Heart right ventricle (tissue), 16 donors: ENCODE measurements around the gene BPIFB4. TPM values are rescaled to one million over a fixed set of nuclear protein-coding genes. Genes with fewer than 3 reads are reported as not detected.

Source experiments
- ATAC-seq, 8 donors: fragments of 200-7000 bp; cut with Tn5 transposase; one replicate each; pipeline ENCODE4 v1.9.1; 2020; ENCODE audit warnings: mild to moderate bottlenecking in 8 of 8, moderate library complexity in 8 of 8, moderate number of reproducible peaks in 1 of 8
- DNase-seq, 2 donors: peaks; one replicate each; pipeline ENCODE4 v3.0.0-alpha.2; 2020
- H3K27ac ChIP-seq, 10 donors: fragments of 200-600 bp; sonication (generic) in 2 of 10; one replicate each; pipeline versions ENCODE4 v1.5.0 to v1.8.0; 2020 to 2022; ENCODE audit warnings: mild to moderate bottlenecking in 3 of 10
- H3K27me3 ChIP-seq, 7 donors: fragments of 200-600 bp; one replicate each; pipeline ENCODE4 v1.8.0; 2021 to 2022; ENCODE audit warnings: mild to moderate bottlenecking in 2 of 7
- H3K36me3 ChIP-seq, 9 donors: fragments of 200-600 bp; sonication (generic) in 1 of 9; one replicate each; pipeline versions ENCODE4 v1.5.0 to v1.8.0; 2020 to 2022; ENCODE audit warnings: mild to moderate bottlenecking in 2 of 9
- H3K4me1 ChIP-seq, 9 donors: fragments of 200-600 bp; sonication (generic) in 1 of 9; one replicate each; pipeline versions ENCODE4 v1.5.0 to v1.8.0; 2020 to 2022; ENCODE audit warnings: mild to moderate bottlenecking in 4 of 9
- H3K4me3 ChIP-seq, 10 donors: fragments of 200-600 bp; sonication (generic) in 2 of 10; one replicate each; pipeline versions ENCODE4 v1.5.0 to v1.8.0; 2020 to 2022; ENCODE audit warnings: mild to moderate bottlenecking in 7 of 10, moderate library complexity in 2 of 10
- H3K9me3 ChIP-seq, 11 donors: fragments of 200-600 bp in 10 of 11; sonication (generic) in 2 of 11; one replicate each; pipeline versions ENCODE4 v1.5.0 to v1.8.0; 2013 to 2022; ENCODE audit warnings: mild to moderate bottlenecking in 2 of 11, control low read depth in 1 of 11, moderate library complexity in 1 of 11
- CTCF ChIP-seq, 9 donors: fragments of 200-600 bp; sonication (generic) in 2 of 9; IDR thresholded peaks; one replicate each; pipeline versions ENCODE4 v1.5.0 to v1.8.0; 2021 to 2022; ENCODE audit warnings: antibody characterized with exemption in 9 of 9, mild to moderate bottlenecking in 5 of 9, moderate library complexity in 1 of 9
- WGBS, 2 donors: extraction: QIAGEN DNeasy Blood & Tissue Kit; methylation state at CpG; one replicate each; pipeline ENCODE4 v1.1.7; 2013; ENCODE audit warnings: inconsistent platforms in 1 of 2; 5-methylcytosine and 5-hydroxymethylcytosine counted together
- intact Hi-C, 10 donors: fragments of 100-400 bp; cut with DNase I; formaldehyde crosslinking; loops; one replicate each; pipeline versions ENCODE4 v1.11.1 to v1.14.2; 2022
- polyA plus RNA-seq, 2 donors: library from polyadenylated mRNA; stranded (reverse); fragments of 200-250 nt; gene quantifications; one replicate each; pipeline ENCODE4 v1.2.3, GENCODE V29; 2013
- total RNA-seq, 10 donors: library from RNA; stranded (reverse); fragmentation: NEBNext Ultra II Directional in 3 of 10; extraction: Animal tissue kit (Norgen Biotek cat#: 25700) in 3 of 10; gene quantifications; one replicate each; pipeline versions ENCODE4 v1.2.1 to v1.2.4, GENCODE V29; 2021 to 2023
- donor health status: Arrhythmogenic right ventricular cardiomyopathy.
- donor health status: ischemic (EF 13 %, LVEDD 7.1; RV severe dilation, severe dysfunction).
- donor health status: healthy with polysubstance abuse.
- donor health status: DM: no; HTN: yes; CAD: no.
- donor health status: DM: no; HTN: no; CAD: no.
- donor health status: ischemic (EF 25% LVEDD 6.9; RV normal size, moderate dysfunction).
- donor health status: ischemic (EF 25% LVEDD 5.7; RV mildly dilated, moderate dysfunction).
- donor health status: healthy.
- donor health status: DM: yes; HTN: yes; CAD: no.
- donor health status: Ischemic cardiomyopathy.
- donor health status: ischemic (EF 35%, LVEDD 5.7; RV mildly dilated, moderate dysfunction).
- donor health status: nonischemic (EF 11% LVEDD 7.7; RV severe dilation, severe dysfunction).
- donor health status: DM: yes; HTN: yes; CAD: no.
- donor health status: PGD.
- donor health status: ischemic (EF 29% LVEDD 5.4; RV normal size, mild dysfunction).
- donor health status: nonischemic (EF 23%, LVEDD 6.1; RV moderate dilation, normal function).

The BPIFB4 gene
- total and polyA plus RNA-seq, 12 donors: not detected

- TF ChIP-seq CTCF (IDR thresholded peaks at IDR 0.05): no peak
- Histone ChIP-seq H3K36me3 (no peaks in the 10 kb centered on the region), H3K27me3 (peaks cover 0 to 9% (median 0%) of the 10 kb centered on the region in 7 donors), H3K4me1 (no peaks in the 10 kb centered on the region), H3K27ac (no peak overlapping the region), H3K9me3 (no peaks in the 10 kb centered on the region), H3K4me3 (no peak overlapping the region)
- intact Hi-C loops: no loop called here
- no peak for DNase-seq
- ATAC-seq: no peak
- 60 to 69% methylated on average over 5 of the region's 5 CpGs for WGBS, 2 donors
Measured at GRCh38 chr20:33037456-33037855, 42.0 kb upstream of the BPIFB4 start.

DNA sequence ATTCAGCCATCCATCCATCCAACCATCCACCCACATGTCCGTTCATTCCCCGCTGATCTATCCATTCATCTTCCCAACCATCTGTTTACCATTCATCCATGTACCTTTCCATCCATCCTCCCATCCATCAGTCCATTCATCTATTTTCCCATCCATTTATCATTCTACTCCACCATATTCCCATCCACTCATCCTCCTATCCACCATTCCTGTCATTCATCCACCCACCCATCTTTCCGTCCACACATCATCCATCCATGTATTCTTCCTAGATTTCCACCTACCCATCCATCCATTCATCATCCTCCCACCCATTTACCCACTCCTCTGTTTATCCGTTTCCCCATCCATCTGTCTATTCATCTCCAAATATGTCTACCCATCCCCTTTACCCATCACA, 41.2 kb upstream of the BPIFB4 start:
- intact Hi-C loops: no loop called here
- H3K4me3 ChIP-seq: no peak overlapping the region
- no peaks in the 10 kb centered on the region for H3K9me3 ChIP-seq
- DNase-seq (no peak), ATAC-seq (no peak)
- WGBS, 2 donors: 92 to 93% methylated on average over 4 of the region's 4 CpGs
- H3K4me1 ChIP-seq: no peaks in the 10 kb centered on the region
- H3K27ac ChIP-seq: no peak overlapping the region
- H3K27me3 ChIP-seq: peaks cover 0 to 9% (median 0%) of the 10 kb centered on the region in 7 donors
- no peak for TF ChIP-seq CTCF (IDR thresholded peaks at IDR 0.05)
- H3K36me3 ChIP-seq: no peaks in the 10 kb centered on the region

DNA sequence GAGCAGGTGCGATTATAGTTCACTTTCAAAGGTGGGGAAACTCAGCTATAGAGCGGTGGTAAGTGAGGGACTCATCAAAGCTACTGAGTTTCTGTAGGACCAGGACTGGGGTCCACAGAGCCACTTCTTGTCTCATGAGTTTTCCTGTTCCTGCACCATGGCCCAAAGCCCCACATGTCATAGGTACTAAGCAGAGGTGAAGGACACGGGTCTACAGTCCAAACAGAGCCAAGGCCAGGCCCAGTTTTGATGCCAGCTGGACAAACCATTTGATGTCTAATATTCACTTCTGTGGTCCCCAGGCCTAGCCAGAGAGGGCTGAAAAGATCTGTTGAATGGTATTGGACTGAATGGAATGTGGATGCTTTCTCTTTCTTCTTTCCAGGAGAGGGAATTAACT, 37.0 kb upstream of the BPIFB4 start:
- no peak for TF ChIP-seq CTCF (IDR thresholded peaks at IDR 0.05)

DNA sequence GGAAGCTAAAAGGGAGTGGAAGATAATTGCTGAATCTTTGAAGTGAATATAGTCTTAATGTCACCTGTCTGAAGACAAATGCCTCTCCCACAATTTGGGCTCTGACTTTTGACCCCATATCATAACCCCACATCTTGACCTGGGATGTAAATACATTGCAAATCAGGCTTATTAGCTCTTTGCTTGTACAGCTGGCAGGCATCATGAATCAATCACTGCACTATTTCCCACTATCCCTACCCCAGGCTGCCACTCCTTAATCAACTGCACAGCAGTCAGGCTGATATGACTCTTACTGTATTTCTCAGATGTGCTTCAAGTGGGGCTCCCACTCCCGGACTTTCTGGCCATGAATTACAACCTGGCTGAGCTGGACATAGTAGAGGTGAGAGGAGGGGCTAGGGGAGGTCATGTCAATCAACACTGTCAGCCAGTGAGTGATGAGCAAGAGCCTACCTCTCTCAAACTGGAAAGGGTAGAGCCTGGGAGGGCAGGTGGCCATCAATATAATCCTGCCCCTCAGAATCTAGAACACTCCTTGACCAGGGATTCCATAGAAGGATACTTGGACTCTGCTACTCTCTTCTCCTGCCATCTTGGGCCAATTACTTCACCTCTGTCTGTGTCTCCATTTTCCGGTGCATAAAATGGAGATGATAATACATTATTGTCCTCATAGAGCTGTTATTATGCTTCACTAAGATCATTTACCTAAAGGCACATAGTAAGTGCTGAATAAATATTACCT, 36.3 kb upstream of the BPIFB4 start:
- Histone ChIP-seq H3K9me3 (peaks cover 0 to 25% (median 11%) of the 10 kb centered on the region in 11 donors), H3K27me3 (peaks cover 0 to 5% (median 0%) of the 10 kb centered on the region in 7 donors), H3K27ac (no peak overlapping the region), H3K36me3 (no peaks in the 10 kb centered on the region), H3K4me3 (no peak overlapping the region), H3K4me1 (no peaks in the 10 kb centered on the region)
- intact Hi-C loops: no loop called here
- 81 to 82% methylated on average over 2 of the region's 2 CpGs for WGBS, 2 donors
- ATAC-seq: no peak
- DNase-seq: no peak
- no peak for TF ChIP-seq CTCF (IDR thresholded peaks at IDR 0.05)

More for the DNA sequence above, 37.0 kb upstream of the BPIFB4 start:
- WGBS, 2 donors: 92 to 95% methylated on average over 3 of the region's 3 CpGs
- peaks cover 0 to 25% (median 11%) of the 10 kb centered on the region in 11 donors for H3K9me3 ChIP-seq
- H3K27ac ChIP-seq: no peak overlapping the region
- H3K4me1 ChIP-seq: no peaks in the 10 kb centered on the region
- ATAC-seq: no peak
- H3K36me3 ChIP-seq: no peaks in the 10 kb centered on the region
- H3K4me3 ChIP-seq: no peak overlapping the region
- intact Hi-C loops: no loop called here
- peaks cover 0 to 9% (median 0%) of the 10 kb centered on the region in 7 donors for H3K27me3 ChIP-seq
- DNase-seq: no peak
